Activated gamma-delta T cell treated with anti-CD3 and anti-CD28 coated beads, Interleukin-2, amount 50 U/mL, for 16 hours (primary cell): ENCODE measurements around the gene NDUFA7.
A peak's percentile ranks its signal among the peaks of the same experiment; 100 is the strongest.
"Not testable (repeated sequence)": the region's sequence is repeated elsewhere in the genome, so short reads cannot be mapped to it uniquely, and the experiment has no call there.

Source experiments
- DNase-seq: peaks from one replicate; pipeline ENCODE4 v3.0.0-alpha.2; 2020; ENCODE audit warnings: low read depth

Gene NDUFA7

DNA sequence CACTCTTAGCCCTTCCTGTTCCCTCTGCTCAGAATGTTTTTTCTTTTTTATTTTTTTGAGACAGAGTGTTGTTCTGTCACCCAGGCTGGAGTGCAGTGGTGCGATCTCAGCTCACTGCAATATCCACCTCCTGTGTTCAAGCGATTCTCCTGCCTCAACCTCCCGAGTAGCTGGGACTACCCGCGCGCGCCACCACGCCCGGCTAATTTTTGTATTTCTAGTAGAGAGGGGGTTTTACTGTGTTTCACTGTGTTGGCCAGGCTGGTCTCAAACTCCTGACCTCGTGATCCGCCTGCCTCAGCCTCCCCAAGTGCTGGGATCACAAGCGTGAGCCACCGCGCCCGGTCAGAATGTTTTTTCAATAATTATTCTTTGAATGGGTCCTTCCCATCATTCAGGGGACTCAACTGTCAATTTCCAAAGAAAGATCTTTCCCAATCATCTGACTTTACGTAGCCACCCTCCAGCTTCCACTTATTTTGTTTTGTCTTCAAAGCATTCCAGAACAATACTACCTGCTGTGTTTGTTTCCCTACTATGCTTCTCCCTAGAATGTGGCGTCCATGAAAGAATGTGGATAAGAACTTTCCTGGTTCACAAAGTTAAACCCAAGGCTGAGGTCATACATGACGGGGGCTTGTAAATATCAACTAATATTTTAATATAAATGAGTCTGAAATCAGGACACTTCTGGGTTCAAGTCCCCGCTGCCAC lies 1.2 kb downstream of the NDUFA7 start:
- no peak for DNase-seq

GRCh38 chr19:8318835-8319234 lies 2.3 kb downstream of the NDUFA7 start:
- DNase-seq = not testable (repeated sequence)

DNA sequence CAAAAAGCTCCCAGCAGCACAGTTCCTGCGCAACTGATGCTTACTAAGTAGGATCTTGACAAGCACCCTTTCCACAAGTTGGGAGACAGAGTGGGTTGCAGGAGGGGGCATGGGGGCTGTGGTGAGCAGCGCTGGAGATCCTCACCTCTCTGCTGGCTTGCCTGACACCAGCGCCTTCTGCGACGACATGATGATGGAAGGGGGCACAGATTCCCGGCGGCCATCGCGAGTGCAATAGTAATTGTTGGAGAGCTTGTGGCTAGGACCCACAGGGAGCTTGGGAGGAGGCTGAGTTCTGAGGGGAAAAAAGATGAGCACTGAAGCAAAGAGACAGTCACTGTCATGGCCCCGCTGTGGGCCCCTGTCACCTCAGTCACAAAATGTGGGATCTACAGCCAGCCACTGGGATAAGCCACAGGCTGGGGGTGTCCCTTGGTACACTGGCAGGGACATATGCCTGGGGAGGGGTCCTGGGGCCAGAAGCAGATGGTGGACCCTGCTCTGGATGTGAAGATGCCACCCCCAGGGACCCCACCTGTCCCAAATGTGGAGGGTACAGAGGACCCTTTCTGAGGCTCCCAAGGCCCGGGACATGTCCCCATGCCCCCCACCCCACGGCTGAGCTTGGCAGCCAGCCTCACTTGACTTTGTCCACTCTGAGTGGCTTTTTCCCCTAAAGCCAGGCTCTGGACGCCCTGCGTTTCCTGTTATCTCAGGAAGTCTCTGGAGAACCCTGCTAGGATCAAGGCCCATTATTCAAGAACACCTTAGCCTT lies 4.6 kb downstream of the NDUFA7 start:
- no peak for DNase-seq

DNA sequence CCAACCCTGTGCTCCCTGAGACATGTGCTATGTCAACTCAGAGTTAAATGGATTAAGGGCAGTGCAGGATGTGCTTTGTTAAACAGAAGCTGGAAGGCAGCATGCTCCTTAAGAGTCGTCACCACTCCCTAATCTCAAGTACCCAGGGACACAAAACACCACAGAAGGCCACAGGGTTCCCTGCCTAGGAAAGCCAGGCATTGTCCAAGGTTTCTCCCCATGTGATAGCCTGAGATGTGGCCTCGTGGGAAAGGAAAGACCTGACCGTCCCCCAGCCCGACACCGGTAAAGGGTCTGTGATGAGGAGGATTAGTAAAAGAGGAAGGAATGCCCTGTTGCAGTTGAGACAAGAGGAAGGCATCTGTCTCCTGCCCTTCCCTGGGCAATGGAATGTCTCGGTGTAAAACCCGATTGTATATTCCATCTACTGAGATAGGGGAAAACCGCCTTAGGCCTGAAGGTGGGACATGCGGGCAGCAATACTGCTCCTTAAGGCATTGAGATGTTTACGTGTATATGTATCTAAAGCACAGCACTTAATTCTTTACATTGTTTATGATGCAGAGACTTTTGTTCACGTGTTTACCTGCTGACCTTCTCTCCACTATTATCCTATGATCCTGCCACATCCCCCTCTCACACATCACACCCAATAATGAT lies 6.1 kb downstream of the NDUFA7 start:
- DNase-seq = not testable (repeated sequence)

DNA sequence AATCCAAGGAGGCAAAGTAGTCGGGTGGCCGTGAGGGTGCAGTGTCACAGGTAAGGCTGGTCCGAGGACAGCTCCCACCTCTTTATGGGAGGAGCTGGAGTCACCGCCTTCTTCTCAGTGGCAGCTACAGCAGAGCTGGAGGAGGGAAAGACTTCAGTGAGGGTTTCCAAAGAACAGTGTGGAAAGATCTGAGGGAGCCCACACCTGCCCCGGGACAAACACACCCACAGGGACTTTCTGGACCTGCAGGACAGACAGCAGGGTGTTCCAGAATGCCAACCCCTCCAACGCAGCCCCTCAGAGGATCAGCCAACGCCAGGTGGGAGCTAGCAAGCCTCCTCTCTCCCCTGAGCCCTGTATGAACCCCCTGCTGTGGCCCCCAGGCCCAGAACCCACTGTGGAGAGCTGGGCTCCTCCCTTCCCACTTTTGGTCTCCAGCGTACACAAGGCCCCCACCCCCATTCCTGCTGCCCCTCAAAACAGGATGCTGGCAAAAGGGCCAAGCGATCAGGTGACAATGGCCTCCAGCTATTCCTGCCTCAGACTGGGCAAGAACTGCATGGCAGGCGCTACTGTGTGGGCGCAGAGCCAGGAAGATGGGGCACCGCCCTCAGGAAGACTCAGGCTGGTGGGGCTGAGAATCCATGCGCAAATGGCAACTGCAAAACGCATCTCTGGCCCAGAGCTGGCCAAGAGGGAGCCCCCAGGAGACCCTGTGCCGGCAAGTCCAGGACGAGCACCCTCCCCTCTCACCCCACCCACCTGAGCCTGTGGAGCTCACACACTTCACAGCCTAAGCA lies 9.5 kb downstream of the NDUFA7 start:
- DNase-seq = no peak

GRCh38 chr19:8310342-8311055 lies 10.7 kb downstream of the NDUFA7 start:
- no peak for DNase-seq

- no peak for DNase-seq
Measured at GRCh38 chr19:8308891-8309291, 12.3 kb downstream of the NDUFA7 start.

GRCh38 chr19:8307965-8308866 lies 13.0 kb downstream of the NDUFA7 start, which contains the start of gene CD320:
TSS of gene CD320 (minus strand) at chr19:8308358. CDS start at chr19:8308290, 68 bp downstream.
- DNase-seq = peak; percentile 82

DNA sequence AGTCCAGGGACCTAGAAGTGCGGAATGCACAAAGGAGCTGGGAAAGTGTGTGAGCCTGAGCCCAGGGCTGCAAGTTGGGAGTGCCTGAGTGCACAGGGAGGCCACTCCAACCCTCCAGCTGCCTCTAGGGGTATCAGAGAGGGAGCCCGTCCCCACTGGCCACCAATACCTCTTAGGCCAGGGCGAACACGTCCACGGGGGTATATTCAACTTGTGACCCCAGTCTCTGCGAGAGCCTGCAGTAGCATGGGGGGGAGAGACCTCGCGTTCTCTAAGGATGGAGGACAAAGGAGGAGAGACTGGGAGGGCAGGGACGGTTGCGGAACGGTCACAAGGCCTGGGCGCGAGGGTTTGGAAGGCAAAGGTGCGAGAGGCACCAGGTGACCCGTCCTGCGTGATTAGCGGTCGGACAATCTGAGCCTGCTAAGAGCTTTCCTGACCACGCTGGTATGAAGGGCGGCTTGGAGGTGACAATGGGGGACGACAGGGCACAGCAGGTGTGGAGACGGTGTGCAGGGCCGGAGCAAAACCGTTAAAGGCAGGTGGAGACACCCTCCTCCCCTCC lies 13.7 kb downstream of the NDUFA7 start:
- DNase-seq = no peak

GRCh38 chr19:8306235-8307054 lies 14.7 kb downstream of the NDUFA7 start:
- DNase-seq = no peak

DNA sequence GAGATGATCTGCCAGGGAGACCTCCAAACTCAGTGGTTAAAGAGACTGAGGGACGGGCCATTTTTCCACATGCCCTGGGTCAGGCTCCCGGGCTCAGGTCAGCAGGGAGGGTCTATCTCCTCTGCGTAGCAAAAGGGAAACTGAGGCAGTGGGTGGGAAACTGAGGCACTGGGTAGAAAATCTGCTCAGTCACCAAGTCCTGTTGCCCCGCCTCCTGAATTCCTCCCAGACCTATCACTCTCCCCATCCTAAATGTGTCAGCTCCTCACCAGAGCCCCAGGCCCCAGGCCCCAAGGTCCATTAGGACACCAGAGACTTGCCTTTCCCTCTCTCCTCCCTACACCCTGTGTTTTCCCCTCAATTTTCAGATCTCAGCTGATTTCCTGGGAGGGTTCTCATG lies 15.4 kb downstream of the NDUFA7 start:
- DNase-seq = no peak

DNA sequence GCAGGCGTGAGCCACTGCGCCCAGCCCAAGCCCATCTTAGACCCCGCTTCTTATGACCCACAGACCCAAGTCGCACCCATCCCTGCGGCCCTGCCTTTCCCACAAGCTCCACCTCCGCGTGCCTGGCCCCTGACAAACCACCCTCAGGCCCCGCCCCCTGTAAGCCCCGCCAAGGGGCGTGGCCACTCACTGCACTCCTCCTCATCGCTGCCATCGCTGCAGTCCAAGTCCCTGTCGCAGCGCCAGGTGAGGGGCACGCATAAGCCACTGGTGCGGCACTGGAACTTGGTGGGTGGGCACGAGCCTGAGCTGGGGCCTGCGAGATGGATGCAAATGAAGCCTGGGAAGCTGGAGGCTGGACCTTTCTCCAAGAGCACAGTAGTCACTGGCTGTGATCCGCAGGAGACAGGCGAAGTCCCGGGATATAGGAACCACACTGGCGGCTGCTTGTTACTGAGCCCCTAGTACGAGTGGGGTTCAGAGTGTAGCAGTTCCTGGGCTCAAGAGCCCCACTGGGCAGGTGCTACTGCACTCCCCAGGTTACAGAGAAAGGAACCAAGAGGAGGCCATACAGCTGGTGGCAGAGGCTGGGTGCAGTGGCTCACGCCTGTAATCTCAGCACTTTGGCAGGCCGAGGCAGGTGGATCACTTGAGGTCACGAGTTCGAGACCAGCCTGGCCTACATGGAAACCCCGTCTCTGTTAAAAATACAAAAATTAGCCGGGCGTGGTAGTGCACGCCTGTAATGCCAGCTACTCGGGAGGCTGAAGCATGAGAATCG lies 16.1 kb downstream of the NDUFA7 start:
- no peak for DNase-seq

GRCh38 chr19:8302734-8303133 lies 18.4 kb downstream of the NDUFA7 start:
- no peak for DNase-seq

DNA sequence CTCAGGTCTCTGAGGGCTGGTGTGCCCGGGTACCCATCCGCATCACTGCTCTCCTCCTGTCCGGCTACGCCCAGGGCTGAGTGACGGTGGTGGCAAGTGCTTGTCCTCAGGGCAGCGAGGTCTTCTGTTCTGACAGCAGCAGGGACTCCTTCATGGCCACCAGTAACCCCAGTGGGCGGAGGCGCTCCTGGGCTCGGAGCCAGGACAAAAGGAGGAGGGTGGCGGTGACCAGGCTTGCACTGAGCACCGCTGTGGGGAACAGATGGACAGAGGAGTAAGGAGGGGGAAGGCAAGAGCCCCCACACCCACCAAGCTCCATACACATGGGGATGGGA lies 18.9 kb downstream of the NDUFA7 start:
- DNase-seq = no peak

DNA sequence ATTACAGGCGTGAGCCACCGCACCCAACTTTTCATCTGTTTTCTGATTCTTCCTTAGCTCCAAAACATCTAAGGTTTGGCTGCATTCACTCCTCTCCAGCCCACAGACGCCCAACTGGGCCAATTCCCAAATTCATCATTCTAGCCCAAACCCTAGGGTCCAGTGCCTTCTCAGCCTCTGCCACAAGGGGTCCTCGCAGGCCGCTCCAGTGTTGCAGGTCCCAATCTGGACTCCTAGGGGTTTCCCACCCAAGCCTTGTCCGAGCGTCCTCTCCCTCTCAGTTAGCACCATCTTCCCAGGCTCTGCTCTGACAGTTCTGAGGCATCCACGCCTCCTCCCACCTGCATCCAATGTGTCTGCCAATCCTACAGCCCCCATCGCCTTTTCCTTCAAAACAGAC lies 29.8 kb downstream of the NDUFA7 start:
- not testable (repeated sequence) for DNase-seq

DNA sequence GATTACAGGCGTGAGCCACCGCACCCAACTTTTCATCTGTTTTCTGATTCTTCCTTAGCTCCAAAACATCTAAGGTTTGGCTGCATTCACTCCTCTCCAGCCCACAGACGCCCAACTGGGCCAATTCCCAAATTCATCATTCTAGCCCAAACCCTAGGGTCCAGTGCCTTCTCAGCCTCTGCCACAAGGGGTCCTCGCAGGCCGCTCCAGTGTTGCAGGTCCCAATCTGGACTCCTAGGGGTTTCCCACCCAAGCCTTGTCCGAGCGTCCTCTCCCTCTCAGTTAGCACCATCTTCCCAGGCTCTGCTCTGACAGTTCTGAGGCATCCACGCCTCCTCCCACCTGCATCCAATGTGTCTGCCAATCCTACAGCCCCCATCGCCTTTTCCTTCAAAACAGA lies 44.7 kb downstream of the NDUFA7 start:
- not testable (repeated sequence) for DNase-seq

DNA sequence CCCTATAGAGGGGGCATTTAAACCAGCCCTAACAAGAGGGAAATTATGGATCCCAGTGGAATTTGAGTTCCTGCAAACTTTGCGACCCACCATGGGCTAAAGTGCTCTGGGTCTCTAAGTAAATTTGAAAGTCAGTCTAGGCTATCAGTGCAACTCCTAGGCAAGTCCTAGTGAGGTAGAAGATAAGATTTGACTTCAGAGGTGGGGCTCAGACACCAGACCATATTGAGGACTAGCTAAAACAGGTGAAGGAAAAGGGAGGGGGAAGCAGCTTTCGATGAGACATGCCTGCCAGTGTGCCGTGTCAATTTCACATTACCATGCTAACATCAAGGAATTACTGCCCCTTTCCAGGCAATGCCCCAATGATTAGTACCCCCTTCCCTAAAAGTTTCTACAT lies 51.5 kb downstream of the NDUFA7 start:
- no peak for DNase-seq

DNA sequence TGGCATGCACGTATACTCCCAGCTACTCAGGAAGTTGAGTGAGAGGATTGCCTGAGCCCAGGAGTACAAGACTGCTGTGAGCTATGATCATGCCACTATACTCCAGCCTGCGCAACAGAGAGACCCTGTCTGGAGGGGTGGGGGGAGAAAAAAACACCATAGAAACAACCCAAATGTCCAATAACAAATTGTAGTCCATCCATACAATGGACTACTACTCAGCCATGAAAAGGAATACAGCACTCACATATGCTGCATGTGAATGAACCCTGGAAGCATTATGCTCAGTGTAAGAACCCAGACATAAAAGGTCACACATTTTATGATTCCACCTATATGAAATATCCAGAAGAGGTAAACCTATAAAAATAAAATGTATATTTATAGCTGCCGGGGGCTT lies 55.3 kb downstream of the NDUFA7 start:
- DNase-seq = no peak
